Measurements from ENCODE around the gene PRDM16.

GRCh38 chr1:3346478-3346877, 277.5 kb downstream of the PRDM16 start:
- no peak for TF ChIP-seq POLR2A (IDR thresholded peaks at IDR 0.05; ENCODE audit: low read length)
- TF ChIP-seq GATA1 (IDR thresholded peaks at IDR 0.05; ENCODE audit: low read depth, low read length), result no peak

Data from erythroblast (primary cell).